DND-41 (cell line): ENCODE measurements around the gene SIX6.

ENCODE experiments used
- CTCF ChIP-seq: IDR thresholded peaks from 2 replicates; pipeline ENCODE4 v1.5.1; 2012; ENCODE audit warnings: borderline replicate concordance, low read length, moderate library complexity, mild to moderate bottlenecking; ENCODE audit not compliant: poor library complexity, severe bottlenecking; ENCODE audit errors: extremely low read depth
- EZH2 ChIP-seq: IDR thresholded peaks from 3 replicates; pipeline ENCODE4 v1.6.1; 2012; ENCODE audit warnings: borderline replicate concordance, low read depth, mild to moderate bottlenecking, moderate library complexity, low read length, inconsistent platforms; ENCODE audit not compliant: severe bottlenecking

- TF ChIP-seq EZH2 (no peak), CTCF (no peak)
Measured at GRCh38 chr14:60515511-60516289, 6.8 kb downstream of the SIX6 start.
